H1 (cell line): Measurements from ENCODE around the gene FYTTD1. TPM values are rescaled to one million over a fixed set of nuclear protein-coding genes. Genes with fewer than 3 reads are reported as not detected.

Experiments
- CTCF ChIA-PET: fragments of 300-600 bp; sonication (Branson Sonifier 250); formaldehyde crosslinking; loops from one replicate; lab custom pipeline; 2021; ENCODE audit not compliant: partially characterized antibody; lab: Charles Lee
- POLR2A ChIA-PET: fragments of 300-600 bp; sonication (Branson Sonifier 250); formaldehyde crosslinking; loops from one replicate; lab custom pipeline; 2021; ENCODE audit warnings: inconsistent platforms; ENCODE audit not compliant: partially characterized antibody; lab: Charles Lee
- DNase-seq, 2 experiments: peaks; one replicate each; pipeline versions ENCODE4 v3.0.0 to v3.0.0-alpha.2; 2010 to 2022; ENCODE audit warnings: low spot score in 2 of 2, low read depth in 1 of 2, mixed read lengths in 1 of 2
- FAIRE-seq: peaks from 2 replicates; lab custom pipeline; 2011; peaks lifted over from hg19 to GRCh38; lab: Jason Lieb, UNC
- H2AFZ ChIP-seq: 2 replicates; pipeline ENCODE4 v1.8.1; 2012; ENCODE audit warnings: low read length, inconsistent platforms
- H2AK5ac ChIP-seq: 2 replicates; pipeline ENCODE4 v1.6.1; 2013; ENCODE audit warnings: low read depth, low read length
- H2BK120ac ChIP-seq: replicated peaks from 2 replicates; pipeline ENCODE3; 2013; ENCODE audit warnings: low read depth, low read length, inconsistent platforms
- H2BK12ac ChIP-seq: 2 replicates; pipeline ENCODE4 v1.6.1; 2013; ENCODE audit warnings: low read depth, low read length
- H2BK15ac ChIP-seq: 2 replicates; pipeline ENCODE4 v1.6.1; 2013; ENCODE audit warnings: low read length
- H2BK20ac ChIP-seq: 2 replicates; pipeline ENCODE4 v1.6.1; 2013; ENCODE audit warnings: low read length
- H2BK5ac ChIP-seq: 2 replicates; pipeline ENCODE4 v1.6.1; 2013; ENCODE audit warnings: low read depth, low read length
- H3K14ac ChIP-seq: 2 replicates; pipeline ENCODE4 v1.6.1; 2013; ENCODE audit warnings: inconsistent platforms; ENCODE audit not compliant: insufficient read length
- H3K18ac ChIP-seq: 2 replicates; pipeline ENCODE4 v1.6.1; 2013; ENCODE audit warnings: low read length; ENCODE audit errors: extremely low read depth
- H3K23ac ChIP-seq: 2 replicates; pipeline ENCODE4 v1.6.1; 2013; ENCODE audit warnings: inconsistent platforms; ENCODE audit not compliant: insufficient read length
- H3K23me2 ChIP-seq: 2 replicates; pipeline ENCODE4 v1.6.1; 2013; ENCODE audit warnings: low read depth, low read length
- H3K27ac ChIP-seq: 2 replicates; pipeline ENCODE4 v1.6.1; 2011; ENCODE audit warnings: low read depth, low read length, inconsistent platforms
- H3K27me3 ChIP-seq, 4 experiments: replicated peaks in 1 of 4; 1 replicate in 1 of 4; 2 replicates in 3 of 4; pipeline versions ENCODE4 v1.6.1 to v1.8.1; 2011 to 2013; ENCODE audit warnings: low read length in 3 of 4, mild to moderate bottlenecking in 3 of 4, inconsistent platforms in 2 of 4, mixed read lengths in 2 of 4, moderate library complexity in 1 of 4; ENCODE audit not compliant: control insufficient read depth in 3 of 4, insufficient read depth in 3 of 4; ENCODE audit errors: extremely low read depth in 1 of 4
- H3K36me3 ChIP-seq, 4 experiments: 2 replicates each; pipeline versions ENCODE4 v1.6.1 to v1.8.1; 2011 to 2013; ENCODE audit warnings: mild to moderate bottlenecking in 4 of 4, low read length in 3 of 4, moderate library complexity in 2 of 4, control low read depth in 1 of 4, inconsistent platforms in 1 of 4; ENCODE audit not compliant: insufficient read depth in 4 of 4, control insufficient read depth in 2 of 4
- H3K4ac ChIP-seq: replicated peaks from 2 replicates; pipeline ENCODE3; 2013; ENCODE audit warnings: low read length, low read depth, mixed read lengths, inconsistent platforms; ENCODE audit not compliant: insufficient read length
- H3K4me1 ChIP-seq, 4 experiments: replicated peaks in 1 of 4; 1 replicate in 1 of 4; 2 replicates in 3 of 4; pipeline versions ENCODE4 v1.6.1 to v1.8.1; 2011 to 2013; ENCODE audit warnings: low read length in 3 of 4, inconsistent platforms in 2 of 4, mixed read lengths in 1 of 4; ENCODE audit not compliant: insufficient read depth in 4 of 4, control insufficient read depth in 3 of 4
- H3K4me2 ChIP-seq, 2 experiments: 2 replicates each; pipeline versions ENCODE4 v1.6.1 to v1.8.1; 2011 to 2013; ENCODE audit warnings: low read depth in 2 of 2, low read length in 2 of 2, control low read depth in 1 of 2, inconsistent platforms in 1 of 2, mild to moderate bottlenecking in 1 of 2; ENCODE audit not compliant: insufficient read depth in 1 of 2
- H3K4me3 ChIP-seq, 4 experiments: fragments of 200-600, 300-600 bp in 1 of 4; sonication (generic), shearing (Covaris generic), sonication (Bioruptor Twin) in 1 of 4; 2 replicates each; pipeline versions ENCODE4 v1.5.1 to v1.8.1; 2011 to 2016; ENCODE audit warnings: low read length in 4 of 4, low read depth in 3 of 4, control low read depth in 2 of 4, inconsistent platforms in 2 of 4, mild to moderate bottlenecking in 2 of 4, mixed read lengths in 1 of 4, moderate library complexity in 1 of 4; ENCODE audit not compliant: insufficient read depth in 2 of 4; ENCODE audit errors: extremely low read depth in 1 of 4
- H3K56ac ChIP-seq: replicated peaks from 2 replicates; pipeline ENCODE3; 2013; ENCODE audit warnings: low read depth, mild to moderate bottlenecking, mixed read lengths, low read length, inconsistent platforms; ENCODE audit not compliant: insufficient read length
- H3K79me1 ChIP-seq: 2 replicates; pipeline ENCODE4 v1.6.1; 2013; ENCODE audit warnings: low read depth, low read length, control low read depth
- H3K79me2 ChIP-seq, 2 experiments: 2 replicates each; pipeline versions ENCODE4 v1.6.1 to v1.8.1; 2012 to 2013; ENCODE audit warnings: low read length in 2 of 2, mild to moderate bottlenecking in 2 of 2, inconsistent platforms in 1 of 2; ENCODE audit not compliant: insufficient read depth in 2 of 2, control insufficient read depth in 1 of 2
- H3K9ac ChIP-seq, 4 experiments: replicated peaks in 1 of 4; 1 replicate in 1 of 4; 2 replicates in 3 of 4; pipeline versions ENCODE4 v1.6.1 to v1.8.1; 2011 to 2013; ENCODE audit warnings: low read depth in 3 of 4, low read length in 3 of 4, control low read depth in 2 of 4, mild to moderate bottlenecking in 2 of 4, moderate library complexity in 2 of 4, inconsistent platforms in 1 of 4; ENCODE audit errors: extremely low read depth in 1 of 4
- H3K9me3 ChIP-seq, 2 experiments: 2 replicates each; pipeline versions ENCODE4 v1.6.1 to v1.8.1; 2012 to 2013; ENCODE audit warnings: mild to moderate bottlenecking in 2 of 2, moderate library complexity in 2 of 2, control low read depth in 1 of 2, inconsistent platforms in 1 of 2, low read depth in 1 of 2, low read length in 1 of 2, mixed read lengths in 1 of 2; ENCODE audit not compliant: insufficient read depth in 2 of 2
- H4K20me1 ChIP-seq, 2 experiments: replicated peaks in 1 of 2; 2 replicates each; pipeline versions ENCODE3 to v1.8.1; 2011 to 2013; ENCODE audit warnings: inconsistent platforms in 2 of 2, low read length in 2 of 2, mild to moderate bottlenecking in 1 of 2; ENCODE audit not compliant: insufficient read depth in 2 of 2, control insufficient read depth in 1 of 2
- H4K5ac ChIP-seq: 2 replicates; pipeline ENCODE4 v1.6.1; 2013; ENCODE audit warnings: low read length, low read depth, mixed read lengths, inconsistent platforms; ENCODE audit not compliant: insufficient read length
- H4K8ac ChIP-seq: 2 replicates; pipeline ENCODE4 v1.8.0; 2013; ENCODE audit warnings: mild to moderate bottlenecking, moderate library complexity, low read length, inconsistent platforms; ENCODE audit not compliant: insufficient read depth; ENCODE audit errors: extremely low read depth
- H4K91ac ChIP-seq: replicated peaks from 2 replicates; pipeline ENCODE3; 2013; ENCODE audit warnings: low read length, mixed read lengths, inconsistent platforms; ENCODE audit not compliant: insufficient read length
- ASH2L ChIP-seq: fragments of 200-600, 300-600 bp; sonication (generic); IDR thresholded peaks from one replicate; pipeline ENCODE4 v1.7.1; 2017; ENCODE audit warnings: low read length
- BCL11A ChIP-seq, 2 experiments: IDR thresholded peaks; one replicate each; pipeline ENCODE4 v1.6.1; 2011; ENCODE audit warnings: low read depth in 2 of 2, low read length in 2 of 2, mild to moderate bottlenecking in 2 of 2
- CEBPB ChIP-seq: IDR thresholded peaks from 2 replicates; pipeline ENCODE4 v1.6.1; 2012; ENCODE audit warnings: low read depth, low read length
- CREB1 ChIP-seq: IDR thresholded peaks from 2 replicates; pipeline ENCODE4 v1.6.1; 2012; ENCODE audit warnings: inconsistent platforms
- GABPA ChIP-seq: IDR thresholded peaks from 2 replicates; pipeline ENCODE4 v1.6.1; 2011; ENCODE audit warnings: mild to moderate bottlenecking, low read length, moderate library complexity, borderline replicate concordance; ENCODE audit not compliant: insufficient read depth
- GTF2F1 ChIP-seq: IDR thresholded peaks from 2 replicates; pipeline ENCODE4 v1.6.1; 2012; ENCODE audit warnings: low read depth, low read length, improper control_type of control experiment, borderline replicate concordance
- HDAC2 ChIP-seq, 2 experiments: fragments of 300-600 bp in 1 of 2; sonication (generic) in 1 of 2; IDR thresholded peaks; 2 replicates each; pipeline ENCODE4 v1.6.1; 2011 to 2012; ENCODE audit warnings: low read depth in 2 of 2, low read length in 2 of 2, mild to moderate bottlenecking in 2 of 2, moderate library complexity in 2 of 2, borderline replicate concordance in 1 of 2, inconsistent platforms in 1 of 2
- JUN ChIP-seq: IDR thresholded peaks from 2 replicates; pipeline ENCODE4 v1.6.1; 2011; ENCODE audit warnings: low read depth, mild to moderate bottlenecking, improper control_type of control experiment, low read length
- MAFK ChIP-seq: IDR thresholded peaks from 2 replicates; pipeline ENCODE4 v1.6.1; 2012; ENCODE audit warnings: low read depth, mild to moderate bottlenecking, improper control_type of control experiment, low read length
- PHF8 ChIP-seq: fragments of 200-600 bp; sonication (generic); conservative IDR thresholded peaks from 2 replicates; pipeline ENCODE4 v1.7.1; 2012; ENCODE audit warnings: low read depth, mild to moderate bottlenecking, inconsistent platforms, low read length, moderate library complexity
- POLR2A ChIP-seq, 2 experiments: IDR thresholded peaks; 1 replicate in 1 of 2; 2 replicates in 1 of 2; pipeline ENCODE4 v1.6.1; 2011; ENCODE audit warnings: low read depth in 2 of 2, low read length in 2 of 2, mild to moderate bottlenecking in 2 of 2; ENCODE audit errors: control extremely low read depth in 1 of 2
- SRF ChIP-seq: IDR thresholded peaks from 2 replicates; pipeline ENCODE4 v1.6.1; 2011; ENCODE audit warnings: mild to moderate bottlenecking, low read depth, low read length, moderate library complexity
- WGBS, 2 experiments: shearing (Covaris generic) in 1 of 2; methylation state at CpG; one replicate each; pipeline versions ENCODE4 v1.1.6 to v1.1.7; 2013 to 2015; ENCODE audit warnings: low lambda C conversion rate in 2 of 2, mixed read lengths in 2 of 2, inconsistent platforms in 1 of 2, low coverage in 1 of 2, missing lambda C conversion rate in 1 of 2; ENCODE audit not compliant: insufficient replicate concordance in 2 of 2, insufficient coverage in 1 of 2, insufficient read length in 1 of 2; ENCODE audit errors: extremely low coverage in 1 of 2, missing lambda C conversion rate in 1 of 2; 5-methylcytosine and 5-hydroxymethylcytosine counted together
- polyA plus RNA-seq, 7 experiments: library from polyadenylated mRNA; depleted of rRNA in 3 of 7; stranded (reverse) in 5 of 7; unstranded in 2 of 7; fragments of >200 nt in 5 of 7; fragments of 200-250 nt in 2 of 7; gene quantifications; 1 replicate in 5 of 7; 2 replicates in 1 of 7; 4 replicates in 1 of 7; pipeline versions ENCODE4 v1.2.1 to v1.2.3, GENCODE V29; 2011 to 2013; ENCODE audit warnings: missing spikeins in 2 of 7, mixed read lengths in 2 of 7
- total RNA-seq: library from RNA; stranded (reverse); fragmentation: NEBNext Ultra II Directional; extraction: Animal tissue kit (Norgen Biotek cat#: 25700); gene quantifications from 2 replicates; pipeline ENCODE4 v1.2.1, GENCODE V29; 2021
- TF ChIP-seq, protein P1 (sequence below): IDR thresholded peaks from 2 replicates; pipeline ENCODE4 v1.6.1; 2011; ENCODE audit warnings: low read length, improper control_type of control experiment

Gene FYTTD1
- total and polyA plus RNA-seq, 2 of the 8 experiments (the other 6 are each of a cell fraction or from before 2014, with no cell fraction given) = 3.1 to 24.4 TPM

DNA sequence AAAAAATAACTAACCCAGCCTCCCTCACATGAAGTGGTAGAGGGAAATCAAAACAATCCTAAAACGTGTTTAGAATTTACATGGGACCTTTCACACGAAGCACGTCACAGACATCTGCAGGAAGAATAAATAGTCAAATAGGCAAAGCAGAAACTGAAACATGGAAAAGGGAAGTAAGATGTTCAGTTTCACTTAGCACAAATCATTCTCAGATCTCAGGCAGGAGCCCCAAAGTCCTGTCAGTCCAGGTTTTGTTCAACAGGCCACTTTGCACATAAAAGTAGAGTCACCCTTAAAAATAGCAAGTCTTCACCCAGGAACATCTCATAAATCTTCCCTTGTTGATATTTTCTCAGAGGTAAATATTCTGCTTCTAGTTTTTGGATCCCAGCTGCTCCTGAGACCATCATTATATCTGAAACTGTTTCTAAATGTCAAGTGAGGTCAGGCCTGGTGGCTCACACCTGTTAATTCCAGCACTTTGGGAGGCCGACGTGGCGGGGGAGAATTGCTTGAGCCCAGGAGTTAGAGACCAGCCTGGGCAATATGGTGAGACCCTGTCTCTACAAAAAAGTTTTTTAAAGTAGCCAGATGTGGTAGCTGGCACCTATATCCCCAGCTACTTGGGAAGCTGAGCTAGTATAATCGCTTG is 14.9 kb upstream of the FYTTD1 start:
- Histone ChIP-seq H2AFZ (no peak overlapping the region), H2BK5ac (no peak overlapping the region), H2AK5ac (no peak overlapping the region), H4K5ac (no peak overlapping the region), H2BK20ac (no peak overlapping the region), H4K91ac (no peak overlapping the region), H3K4me2 (no peak overlapping the region; a peak in 1 of 4 replicates), H3K36me3 (no peaks in the 10 kb centered on the region), H2BK12ac (no peak overlapping the region), H4K8ac (no peak overlapping the region), H3K79me1 (no peaks in the 10 kb centered on the region; the same call in 1 of the 2 replicates), H3K14ac (no peak overlapping the region), H3K9ac (no peak overlapping the region), H3K27ac (no peak overlapping the region), H3K23ac (no peak overlapping the region), H3K56ac (no peak overlapping the region), H3K79me2 (peaks cover 0 to 10% of the 10 kb centered on the region in 2 experiments; a peak in 2 of 4 replicates), H4K20me1 (peaks cover 0 to 8% of the 10 kb centered on the region in 2 experiments), H2BK120ac (no peak overlapping the region), H3K27me3 (no peaks in the 10 kb centered on the region), H2BK15ac (no peak overlapping the region), H3K18ac (no peak overlapping the region), H3K4me3 (no peak overlapping the region), H3K4ac (no peak overlapping the region), H3K4me1 (no peaks in the 10 kb centered on the region; a peak in 1 of 7 replicates), H3K9me3 (no peaks in the 10 kb centered on the region), H3K23me2 (peaks cover 11% of the 10 kb centered on the region)
- WGBS, 2 experiments = 97% methylated on average over 7 of the region's 7 CpGs; no CpG with 5 or more reads in 1 of the 2 experiments
- ChIA-PET POLR2A (no interaction called here), CTCF (interaction anchor here (0.9 kb wide), 1 partner anchor 14 kb away, joined by 3 read pairs; no protein-coding TSS in a partner anchor)
- DNase-seq = no peak
- TF ChIP-seq GABPA = no peak
- no peak for TF ChIP-seq CREB1
- no peak for TF ChIP-seq CEBPB
- TF ChIP-seq SRF = no peak
- TF ChIP-seq BCL11A (IDR thresholded peaks at IDR 0.05; ENCODE audit: low read depth in 2 of 2, low read length in 2 of 2) = no peak
- TF ChIP-seq HDAC2 (IDR thresholded peaks at IDR 0.05; ENCODE audit: borderline replicate concordance in 1 of 2, low read depth in 2 of 2, low read length in 2 of 2) = no peak
- TF ChIP-seq GTF2F1 = no peak
- TF ChIP-seq, protein P1, sequence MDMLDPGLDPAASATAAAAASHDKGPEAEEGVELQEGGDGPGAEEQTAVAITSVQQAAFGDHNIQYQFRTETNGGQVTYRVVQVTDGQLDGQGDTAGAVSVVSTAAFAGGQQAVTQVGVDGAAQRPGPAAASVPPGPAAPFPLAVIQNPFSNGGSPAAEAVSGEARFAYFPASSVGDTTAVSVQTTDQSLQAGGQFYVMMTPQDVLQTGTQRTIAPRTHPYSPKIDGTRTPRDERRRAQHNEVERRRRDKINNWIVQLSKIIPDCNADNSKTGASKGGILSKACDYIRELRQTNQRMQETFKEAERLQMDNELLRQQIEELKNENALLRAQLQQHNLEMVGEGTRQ = no peak
- no peak for TF ChIP-seq JUN
- no peak for TF ChIP-seq POLR2A (IDR thresholded peaks at IDR 0.05; ENCODE audit: control extremely low read depth in 1 of 2, low read depth in 2 of 2, low read length in 2 of 2)
- TF ChIP-seq ASH2L = no peak
- no peak for TF ChIP-seq PHF8
- TF ChIP-seq MAFK = no peak
- no peak for FAIRE-seq
